ENCODE measurements around the gene POLR2B. TPM values are rescaled to one million over a fixed set of nuclear protein-coding genes. Genes with fewer than 3 reads are reported as not detected.

POLR2B gene
- total RNA-seq, 1 experiment from 2014 or later, result 115 TPM

DNA sequence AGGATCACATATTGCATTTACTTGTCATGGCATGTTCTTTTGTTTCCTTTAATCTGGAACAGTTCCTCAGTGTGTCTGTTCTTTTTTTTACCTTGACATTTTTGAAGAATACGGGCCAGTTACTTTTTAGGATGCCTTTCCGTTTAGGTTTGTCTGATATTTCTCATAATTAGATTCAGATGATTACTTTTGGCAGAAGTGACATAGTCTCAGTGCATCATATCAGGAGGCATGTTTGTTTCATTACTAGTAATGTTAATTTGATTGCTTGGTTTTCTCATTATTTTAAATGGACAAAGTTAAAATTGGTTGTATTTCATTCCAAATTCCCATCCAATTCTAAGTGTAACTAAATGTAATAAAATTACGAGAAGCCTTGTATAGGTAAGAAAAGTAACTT, 8.3 kb downstream of the POLR2B start:
- CTCF ChIA-PET, result no interaction called here
- no peaks in the 10 kb centered on the region for H3K9me3 ChIP-seq

DNA sequence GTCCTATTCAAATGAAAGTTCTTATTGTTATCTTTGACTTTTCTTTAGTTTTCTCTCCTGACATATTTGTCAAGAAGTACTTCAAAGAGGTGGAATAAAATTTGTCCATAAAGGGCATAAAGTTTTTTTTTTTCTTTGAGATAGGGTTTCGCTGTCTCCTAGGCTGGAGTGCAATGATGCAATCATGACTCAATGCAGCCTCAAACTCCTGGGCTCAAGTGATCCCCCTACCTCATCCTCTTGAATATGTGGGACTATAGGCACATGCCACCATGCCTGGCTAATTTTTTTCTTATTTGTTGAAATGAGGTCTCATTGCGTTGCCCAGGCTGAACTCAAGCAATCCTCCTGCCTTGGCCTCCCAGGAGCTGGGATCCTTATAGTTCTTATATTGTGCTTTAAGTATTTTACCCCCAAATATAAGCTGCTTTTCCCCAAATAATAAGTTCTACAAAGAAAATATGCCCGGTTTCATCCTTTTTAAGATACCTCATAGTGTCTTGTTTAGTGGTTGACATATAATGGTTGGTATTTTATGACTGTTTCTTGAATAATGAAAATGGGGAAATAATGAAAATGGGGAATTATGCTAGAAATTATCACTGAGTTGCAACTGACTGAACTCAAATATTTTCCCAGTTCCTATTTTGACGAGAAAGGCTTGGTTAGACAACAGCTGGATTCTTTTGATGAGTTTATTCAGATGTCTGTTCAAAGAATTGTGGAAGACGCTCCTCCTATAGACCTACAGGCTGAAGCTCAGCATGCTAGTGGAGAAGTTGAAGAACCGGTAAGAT, 11.6 kb downstream of the POLR2B start:
- ChIA-PET POLR2A (no interaction called here), CTCF (interaction anchor here (0.8 kb wide), 1 partner anchor 10 kb away, joined by 4 read pairs; no protein-coding TSS in a partner anchor)
- Mint-ChIP-seq H3K27me3 (ENCODE audit: insufficient read depth, unreplicated experiment) (no peaks in the 10 kb centered on the region), H3K4me1 (ENCODE audit: low read depth, unreplicated experiment) (no peaks in the 10 kb centered on the region), H3K36me3 (ENCODE audit: insufficient read depth, unreplicated experiment) (peaks cover 74% of the 10 kb centered on the region), H3K4me3 (ENCODE audit: unreplicated experiment) (no peak overlapping the region), H3K27ac (ENCODE audit: unreplicated experiment) (no peak overlapping the region), H3K9me3 (ENCODE audit: unreplicated experiment) (no peaks in the 10 kb centered on the region)
- no TSS peak for BruUV-seq (replicated peaks)
- no peaks in the 10 kb centered on the region for H3K27me3 ChIP-seq (replicated peaks; ENCODE audit: control insufficient read depth, insufficient read depth, low read length)
- intact Hi-C loops (cut with micrococcal nuclease; ENCODE audit: unreplicated experiment), result no loop called here
- H3K9me3 ChIP-seq, result no peaks in the 10 kb centered on the region
- TF ChIP-seq, protein P1, sequence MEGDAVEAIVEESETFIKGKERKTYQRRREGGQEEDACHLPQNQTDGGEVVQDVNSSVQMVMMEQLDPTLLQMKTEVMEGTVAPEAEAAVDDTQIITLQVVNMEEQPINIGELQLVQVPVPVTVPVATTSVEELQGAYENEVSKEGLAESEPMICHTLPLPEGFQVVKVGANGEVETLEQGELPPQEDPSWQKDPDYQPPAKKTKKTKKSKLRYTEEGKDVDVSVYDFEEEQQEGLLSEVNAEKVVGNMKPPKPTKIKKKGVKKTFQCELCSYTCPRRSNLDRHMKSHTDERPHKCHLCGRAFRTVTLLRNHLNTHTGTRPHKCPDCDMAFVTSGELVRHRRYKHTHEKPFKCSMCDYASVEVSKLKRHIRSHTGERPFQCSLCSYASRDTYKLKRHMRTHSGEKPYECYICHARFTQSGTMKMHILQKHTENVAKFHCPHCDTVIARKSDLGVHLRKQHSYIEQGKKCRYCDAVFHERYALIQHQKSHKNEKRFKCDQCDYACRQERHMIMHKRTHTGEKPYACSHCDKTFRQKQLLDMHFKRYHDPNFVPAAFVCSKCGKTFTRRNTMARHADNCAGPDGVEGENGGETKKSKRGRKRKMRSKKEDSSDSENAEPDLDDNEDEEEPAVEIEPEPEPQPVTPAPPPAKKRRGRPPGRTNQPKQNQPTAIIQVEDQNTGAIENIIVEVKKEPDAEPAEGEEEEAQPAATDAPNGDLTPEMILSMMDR (IDR thresholded peaks at IDR 0.05; ENCODE audit: insufficient read depth in 1 of 2, low read depth in 1 of 2, low read length in 1 of 2, severe bottlenecking in 1 of 2, unreplicated experiment in 1 of 2), result no peak
- DNase-seq, result no peak
- H3K36me3 ChIP-seq (ENCODE audit: control insufficient read depth, insufficient read depth, low read length), result peaks cover 2% of the 10 kb centered on the region; the same call in 1 of the 2 replicates
- H3K4me3 ChIP-seq (ENCODE audit: low read depth, low read length), result no peak overlapping the region
- no peaks in the 10 kb centered on the region for H3K4me1 ChIP-seq

More for the DNA sequence above, 8.3 kb downstream of the POLR2B start:
- Histone ChIP-seq H3K4me3 (ENCODE audit: low read depth, low read length) (no peak overlapping the region), H3K36me3 (ENCODE audit: control insufficient read depth, insufficient read depth, low read length) (peaks cover 2% of the 10 kb centered on the region; the same call in 1 of the 2 replicates), H3K4me1 (no peaks in the 10 kb centered on the region), H3K27me3 (replicated peaks; ENCODE audit: control insufficient read depth, insufficient read depth, low read length) (no peaks in the 10 kb centered on the region)
- Mint-ChIP-seq H3K4me1 (ENCODE audit: low read depth, unreplicated experiment) (peaks cover 9% of the 10 kb centered on the region), H3K9me3 (ENCODE audit: unreplicated experiment) (no peaks in the 10 kb centered on the region), H3K27ac (ENCODE audit: unreplicated experiment) (no peak overlapping the region), H3K27me3 (ENCODE audit: insufficient read depth, unreplicated experiment) (no peaks in the 10 kb centered on the region), H3K4me3 (ENCODE audit: unreplicated experiment) (no peak overlapping the region), H3K36me3 (ENCODE audit: insufficient read depth, unreplicated experiment) (peaks cover 54% of the 10 kb centered on the region)
- TF ChIP-seq, protein P1 (IDR thresholded peaks at IDR 0.05; ENCODE audit: insufficient read depth in 1 of 2, low read depth in 1 of 2, low read length in 1 of 2, severe bottlenecking in 1 of 2, unreplicated experiment in 1 of 2), result no peak
- DNase-seq, result no peak
- POLR2A ChIA-PET, result no interaction called here
- intact Hi-C loops (cut with micrococcal nuclease; ENCODE audit: unreplicated experiment), result no loop called here
- no TSS peak for BruUV-seq (replicated peaks)

DNA sequence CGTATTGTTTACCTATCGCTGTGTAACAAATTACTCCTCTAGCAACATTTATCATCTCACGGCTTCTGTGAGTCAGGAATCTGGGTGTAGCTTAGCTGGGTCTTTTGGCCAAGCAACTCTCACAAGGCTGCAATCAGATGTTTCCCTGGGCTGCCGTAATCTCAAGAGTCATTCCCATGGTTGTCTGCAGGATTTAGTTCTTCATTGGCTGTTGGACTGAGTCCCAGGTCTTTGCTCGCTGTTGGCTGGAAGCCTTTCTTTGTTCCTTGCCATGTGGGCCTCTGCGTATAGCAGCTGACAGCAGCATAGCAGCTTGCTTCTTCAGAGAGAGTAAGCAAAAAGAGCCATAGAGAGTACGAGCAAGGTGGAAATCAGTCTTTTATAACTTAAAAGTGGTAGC, 16.8 kb downstream of the POLR2B start:
- H3K36me3 ChIP-seq (ENCODE audit: control insufficient read depth, insufficient read depth, low read length), result peaks cover 1% of the 10 kb centered on the region; the same call in 1 of the 2 replicates
- peaks cover 84% of the 10 kb centered on the region for H3K36me3 Mint-ChIP-seq (ENCODE audit: insufficient read depth, unreplicated experiment)
- TF ChIP-seq, protein P1 (IDR thresholded peaks at IDR 0.05; ENCODE audit: insufficient read depth in 1 of 2, low read depth in 1 of 2, low read length in 1 of 2, severe bottlenecking in 1 of 2, unreplicated experiment in 1 of 2), result no peak
- no peaks in the 10 kb centered on the region for H3K4me1 Mint-ChIP-seq (ENCODE audit: low read depth, unreplicated experiment)
- H3K4me3 ChIP-seq (ENCODE audit: low read depth, low read length), result no peak overlapping the region
- H3K27me3 Mint-ChIP-seq (ENCODE audit: insufficient read depth, unreplicated experiment), result no peaks in the 10 kb centered on the region
- no peaks in the 10 kb centered on the region for H3K9me3 Mint-ChIP-seq (ENCODE audit: unreplicated experiment)
- no peak overlapping the region for H3K27ac Mint-ChIP-seq (ENCODE audit: unreplicated experiment)
- ChIA-PET CTCF (no interaction called here), POLR2A (no interaction called here)
- no peaks in the 10 kb centered on the region for H3K27me3 ChIP-seq (replicated peaks; ENCODE audit: control insufficient read depth, insufficient read depth, low read length)
- H3K9me3 ChIP-seq, result no peaks in the 10 kb centered on the region
- no TSS peak for BruUV-seq (replicated peaks)
- intact Hi-C loops (cut with micrococcal nuclease; ENCODE audit: unreplicated experiment), result no loop called here
- no peak overlapping the region for H3K4me3 Mint-ChIP-seq (ENCODE audit: unreplicated experiment)
- DNase-seq, result no peak
- no peaks in the 10 kb centered on the region for H3K4me1 ChIP-seq

Data from Caco-2 (cell line).